ENCODE data around the gene ACOT12. TPM values are rescaled to one million over a fixed set of nuclear protein-coding genes. Genes with fewer than 3 reads are reported as not detected.

ACOT12 gene
- total RNA-seq, 1 experiment from 2014 or later, result not detected

DNA sequence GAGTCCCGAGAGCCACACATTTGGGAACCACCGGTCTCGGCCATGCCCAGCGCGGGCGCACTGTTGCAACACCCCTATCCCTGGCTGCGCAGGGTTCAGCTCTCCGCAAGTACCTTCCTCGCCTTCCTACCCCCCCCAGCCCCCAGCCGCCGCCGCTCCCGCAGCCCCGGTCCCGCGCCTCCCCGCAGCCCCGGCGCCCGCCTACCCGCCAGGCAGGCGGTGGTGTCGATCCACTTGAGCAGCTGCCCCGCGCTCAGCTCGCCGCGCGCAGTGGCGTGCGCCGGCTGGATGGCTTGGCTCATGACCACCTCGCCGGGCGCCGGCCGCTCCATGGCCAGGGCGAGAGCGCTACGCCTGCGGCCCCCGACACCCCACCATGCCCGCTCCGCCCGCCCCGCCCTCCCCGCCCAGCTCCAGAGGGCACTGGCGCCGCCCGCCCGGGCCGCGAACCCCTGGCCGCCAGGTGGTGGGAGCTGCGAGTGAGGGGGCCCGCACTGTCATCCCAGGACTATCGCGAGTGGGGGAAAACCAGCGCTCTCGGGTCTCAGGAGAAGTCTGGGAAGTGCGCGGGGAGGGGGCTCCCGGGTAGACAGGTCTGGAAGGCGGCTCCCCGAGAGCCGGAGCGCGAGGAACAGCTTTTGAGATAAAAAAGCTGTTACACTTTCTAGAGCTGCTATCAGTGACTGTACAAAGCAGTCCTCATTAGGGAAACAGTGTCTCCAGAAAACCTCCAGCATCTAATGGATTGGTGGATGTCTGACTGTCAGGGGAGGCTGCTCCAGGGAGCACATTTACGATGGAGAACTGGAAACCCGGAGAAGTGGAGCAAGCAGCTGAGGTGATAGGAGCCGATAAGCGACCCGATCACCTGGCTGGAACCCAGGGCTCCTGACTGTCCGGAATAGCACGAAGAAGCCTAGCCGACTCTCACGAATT is at the start of gene ACOT12 (continued):
- TF ChIP-seq HMGA2 (CRISPR knock-in tag; IDR thresholded peaks at IDR 0.05) (no peak), CBFB (CRISPR knock-in tag; IDR thresholded peaks at IDR 0.05; ENCODE audit: low read depth) (no peak), ZBTB21 (CRISPR knock-in tag; IDR thresholded peaks at IDR 0.05; ENCODE audit: borderline replicate concordance) (no peak), JUN (CRISPR knock-in tag; IDR thresholded peaks at IDR 0.05) (no peak)
- TF ChIP-seq, protein P1, sequence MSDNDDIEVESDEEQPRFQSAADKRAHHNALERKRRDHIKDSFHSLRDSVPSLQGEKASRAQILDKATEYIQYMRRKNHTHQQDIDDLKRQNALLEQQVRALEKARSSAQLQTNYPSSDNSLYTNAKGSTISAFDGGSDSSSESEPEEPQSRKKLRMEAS (CRISPR knock-in tag; IDR thresholded peaks at IDR 0.05), result no peak

DNA sequence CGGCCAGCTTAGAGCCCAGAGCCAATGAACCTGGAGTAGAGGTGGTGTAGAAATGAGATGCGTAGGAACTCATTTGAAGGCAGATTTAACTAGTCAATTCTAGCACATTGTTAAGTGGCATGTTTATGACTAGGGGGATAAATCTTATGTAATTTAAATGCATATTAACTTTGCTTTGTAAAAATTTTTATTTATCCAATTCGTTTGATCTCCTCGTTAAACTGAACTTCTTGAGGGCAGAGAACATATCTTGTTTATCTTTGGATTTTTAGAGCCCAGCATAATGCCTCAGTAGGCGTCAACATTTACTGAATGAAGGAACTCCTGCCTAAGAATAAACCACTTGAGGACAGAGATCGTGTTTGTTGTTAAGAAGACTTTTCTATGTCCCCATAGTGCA is 41.1 kb upstream of the ACOT12 start:
- no peak overlapping the region for H3K27ac Mint-ChIP-seq
- CTCF ChIA-PET, result interaction anchor here (0.6 kb wide), 1 partner anchor 233 kb away, joined by 3 read pairs; no protein-coding TSS in a partner anchor

DNA sequence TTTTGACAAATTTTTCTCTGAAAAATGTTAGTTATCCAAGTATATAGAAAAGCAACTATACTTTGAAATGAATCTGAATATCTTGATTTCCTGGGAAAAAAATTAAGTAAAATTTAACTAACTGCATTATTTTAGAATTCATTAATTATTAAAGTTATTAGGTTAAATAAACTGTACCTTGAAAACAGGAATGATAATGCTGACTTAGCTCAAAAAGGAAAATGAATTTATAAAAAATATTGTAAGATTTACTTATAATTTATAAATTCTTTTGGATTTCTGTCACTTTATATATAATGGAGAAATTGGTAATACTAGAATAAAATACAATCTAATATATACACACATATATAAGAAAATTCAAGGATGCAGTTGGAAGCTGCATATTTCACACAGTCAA is 36.1 kb upstream of the ACOT12 start:
- TF ChIP-seq, protein P2, sequence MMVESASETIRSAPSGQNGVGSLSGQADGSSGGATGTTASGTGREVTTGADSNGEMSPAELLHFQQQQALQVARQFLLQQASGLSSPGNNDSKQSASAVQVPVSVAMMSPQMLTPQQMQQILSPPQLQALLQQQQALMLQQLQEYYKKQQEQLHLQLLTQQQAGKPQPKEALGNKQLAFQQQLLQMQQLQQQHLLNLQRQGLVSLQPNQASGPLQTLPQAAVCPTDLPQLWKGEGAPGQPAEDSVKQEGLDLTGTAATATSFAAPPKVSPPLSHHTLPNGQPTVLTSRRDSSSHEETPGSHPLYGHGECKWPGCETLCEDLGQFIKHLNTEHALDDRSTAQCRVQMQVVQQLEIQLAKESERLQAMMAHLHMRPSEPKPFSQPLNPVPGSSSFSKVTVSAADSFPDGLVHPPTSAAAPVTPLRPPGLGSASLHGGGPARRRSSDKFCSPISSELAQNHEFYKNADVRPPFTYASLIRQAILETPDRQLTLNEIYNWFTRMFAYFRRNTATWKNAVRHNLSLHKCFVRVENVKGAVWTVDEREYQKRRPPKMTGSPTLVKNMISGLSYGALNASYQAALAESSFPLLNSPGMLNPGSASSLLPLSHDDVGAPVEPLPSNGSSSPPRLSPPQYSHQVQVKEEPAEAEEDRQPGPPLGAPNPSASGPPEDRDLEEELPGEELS (CRISPR knock-in tag; IDR thresholded peaks at IDR 0.05), result no peak
- TF ChIP-seq OVOL2 (CRISPR knock-in tag; IDR thresholded peaks at IDR 0.05; ENCODE audit: borderline replicate concordance), result no peak
- TF ChIP-seq, protein P3, sequence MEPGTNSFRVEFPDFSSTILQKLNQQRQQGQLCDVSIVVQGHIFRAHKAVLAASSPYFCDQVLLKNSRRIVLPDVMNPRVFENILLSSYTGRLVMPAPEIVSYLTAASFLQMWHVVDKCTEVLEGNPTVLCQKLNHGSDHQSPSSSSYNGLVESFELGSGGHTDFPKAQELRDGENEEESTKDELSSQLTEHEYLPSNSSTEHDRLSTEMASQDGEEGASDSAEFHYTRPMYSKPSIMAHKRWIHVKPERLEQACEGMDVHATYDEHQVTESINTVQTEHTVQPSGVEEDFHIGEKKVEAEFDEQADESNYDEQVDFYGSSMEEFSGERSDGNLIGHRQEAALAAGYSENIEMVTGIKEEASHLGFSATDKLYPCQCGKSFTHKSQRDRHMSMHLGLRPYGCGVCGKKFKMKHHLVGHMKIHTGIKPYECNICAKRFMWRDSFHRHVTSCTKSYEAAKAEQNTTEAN (CRISPR knock-in tag; IDR thresholded peaks at IDR 0.05), result no peak
- CTCF ChIA-PET, result interaction anchor here (1.0 kb wide), 1 partner anchor 408 kb away, joined by 3 read pairs; no protein-coding TSS in a partner anchor
- Mint-ChIP-seq H3K27ac (no peak overlapping the region), H3K4me3 (no peak overlapping the region), H3K9me3 (peaks cover 4% of the 10 kb centered on the region), H3K4me1 (peaks cover 11% of the 10 kb centered on the region), H3K27me3 (ENCODE audit: low read depth) (no peaks in the 10 kb centered on the region), H3K36me3 (no peaks in the 10 kb centered on the region)
- POLR2A ChIA-PET, result no interaction called here
- DNase-seq (ENCODE audit: low spot score) (no peak), ATAC-seq (no peak)

More for the DNA sequence above, 41.1 kb upstream of the ACOT12 start:
- H3K9me3 Mint-ChIP-seq, result peaks cover 4% of the 10 kb centered on the region
- no peak for ATAC-seq
- POLR2A ChIA-PET, result interaction anchor here (0.7 kb wide), 2 partner anchors 54 to 58 kb away, joined by 4 to 12 read pairs; no protein-coding TSS in a partner anchor
- DNase-seq (ENCODE audit: low spot score), result no peak
- no peaks in the 10 kb centered on the region for H3K36me3 Mint-ChIP-seq
- H3K4me1 Mint-ChIP-seq, result no peaks in the 10 kb centered on the region
- TF ChIP-seq TEAD4 (CRISPR knock-in tag; IDR thresholded peaks at IDR 0.05) (no peak), NR1H2 (CRISPR knock-in tag; IDR thresholded peaks at IDR 0.05) (no peak), SP1 (CRISPR knock-in tag; conservative IDR thresholded peaks at IDR 0.05) (no peak), CBFB (CRISPR knock-in tag; IDR thresholded peaks at IDR 0.05; ENCODE audit: low read depth) (no peak), SOX15 (CRISPR knock-in tag; IDR thresholded peaks at IDR 0.05) (no peak)
- TF ChIP-seq, protein P4, sequence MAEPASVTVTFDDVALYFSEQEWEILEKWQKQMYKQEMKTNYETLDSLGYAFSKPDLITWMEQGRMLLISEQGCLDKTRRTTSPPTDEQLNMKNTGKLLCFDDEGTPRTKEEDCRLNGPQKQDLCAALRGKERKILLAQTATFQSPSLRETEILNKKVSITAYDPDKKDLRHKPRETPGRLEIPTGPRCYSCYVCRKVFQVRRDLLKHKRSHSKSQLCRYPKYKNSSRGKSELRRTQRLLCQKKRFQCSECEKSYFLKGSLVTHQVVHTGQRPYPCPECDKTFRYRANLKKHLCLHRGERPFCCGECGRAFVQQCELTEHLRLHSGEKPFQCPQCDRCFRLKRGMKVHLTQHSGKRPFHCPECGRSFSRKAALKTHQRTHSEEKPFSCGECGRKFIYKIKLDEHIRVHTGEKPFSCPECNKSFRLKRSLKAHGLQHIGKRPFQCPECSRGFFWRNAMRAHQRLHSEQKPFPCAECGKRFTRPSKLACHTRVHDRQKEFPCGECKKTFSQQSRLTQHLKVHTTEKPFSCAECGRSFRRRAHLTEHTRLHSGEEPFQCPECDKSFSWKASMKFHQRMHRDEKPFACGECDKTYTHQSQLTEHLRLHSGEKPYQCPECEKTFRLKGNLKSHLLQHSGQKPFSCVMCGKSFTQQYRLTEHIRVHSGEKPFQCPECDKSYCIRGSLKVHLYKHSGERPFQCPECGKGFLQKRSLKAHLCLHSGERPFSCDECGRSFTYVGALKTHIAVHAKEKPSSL (CRISPR knock-in tag; conservative IDR thresholded peaks at IDR 0.05), result no peak
- H3K4me3 Mint-ChIP-seq, result no peak overlapping the region
- no peaks in the 10 kb centered on the region for H3K27me3 Mint-ChIP-seq (ENCODE audit: low read depth)

DNA sequence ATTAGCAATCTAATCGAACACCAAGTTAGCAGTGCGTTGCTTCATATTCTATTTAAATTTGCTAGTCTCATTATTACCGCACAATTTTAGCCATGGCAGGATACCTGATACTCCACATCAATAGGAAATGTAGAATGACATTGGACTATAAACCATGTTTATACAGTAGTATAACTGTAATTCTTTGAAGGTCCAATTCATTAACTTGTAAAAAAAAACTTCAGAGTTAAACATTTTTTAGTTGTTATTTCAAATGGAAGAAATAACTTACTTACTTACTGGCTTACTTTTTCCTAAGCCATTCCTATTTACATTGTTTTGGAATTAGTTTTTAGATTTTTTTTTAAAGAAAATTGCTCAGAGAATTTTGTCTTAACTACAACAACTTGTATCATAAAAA is 35.4 kb upstream of the ACOT12 start:
- peaks cover 4% of the 10 kb centered on the region for H3K9me3 Mint-ChIP-seq
- no peaks in the 10 kb centered on the region for H3K27me3 Mint-ChIP-seq (ENCODE audit: low read depth)
- no peak for DNase-seq (ENCODE audit: low spot score)
- H3K36me3 Mint-ChIP-seq, result no peaks in the 10 kb centered on the region
- POLR2A ChIA-PET, result no interaction called here
- CTCF ChIA-PET, result interaction anchor here (1.0 kb wide), 1 partner anchor 409 kb away, joined by 3 read pairs; no protein-coding TSS in a partner anchor
- no peak overlapping the region for H3K4me3 Mint-ChIP-seq
- H3K27ac Mint-ChIP-seq, result no peak overlapping the region
- peaks cover 11% of the 10 kb centered on the region for H3K4me1 Mint-ChIP-seq
- no peak for ATAC-seq
- TF ChIP-seq, protein P5, sequence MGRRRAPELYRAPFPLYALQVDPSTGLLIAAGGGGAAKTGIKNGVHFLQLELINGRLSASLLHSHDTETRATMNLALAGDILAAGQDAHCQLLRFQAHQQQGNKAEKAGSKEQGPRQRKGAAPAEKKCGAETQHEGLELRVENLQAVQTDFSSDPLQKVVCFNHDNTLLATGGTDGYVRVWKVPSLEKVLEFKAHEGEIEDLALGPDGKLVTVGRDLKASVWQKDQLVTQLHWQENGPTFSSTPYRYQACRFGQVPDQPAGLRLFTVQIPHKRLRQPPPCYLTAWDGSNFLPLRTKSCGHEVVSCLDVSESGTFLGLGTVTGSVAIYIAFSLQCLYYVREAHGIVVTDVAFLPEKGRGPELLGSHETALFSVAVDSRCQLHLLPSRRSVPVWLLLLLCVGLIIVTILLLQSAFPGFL (CRISPR knock-in tag; IDR thresholded peaks at IDR 0.05; ENCODE audit: borderline replicate concordance), result no peak
- TF ChIP-seq, protein P6, sequence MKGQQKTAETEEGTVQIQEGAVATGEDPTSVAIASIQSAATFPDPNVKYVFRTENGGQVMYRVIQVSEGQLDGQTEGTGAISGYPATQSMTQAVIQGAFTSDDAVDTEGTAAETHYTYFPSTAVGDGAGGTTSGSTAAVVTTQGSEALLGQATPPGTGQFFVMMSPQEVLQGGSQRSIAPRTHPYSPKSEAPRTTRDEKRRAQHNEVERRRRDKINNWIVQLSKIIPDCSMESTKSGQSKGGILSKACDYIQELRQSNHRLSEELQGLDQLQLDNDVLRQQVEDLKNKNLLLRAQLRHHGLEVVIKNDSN (CRISPR knock-in tag; IDR thresholded peaks at IDR 0.05), result no peak
- no peak for TF ChIP-seq SMAD3 (CRISPR knock-in tag; IDR thresholded peaks at IDR 0.05; ENCODE audit: borderline replicate concordance)
- no peak for TF ChIP-seq PRRX2 (CRISPR knock-in tag; IDR thresholded peaks at IDR 0.05)
- TF ChIP-seq, protein P7, sequence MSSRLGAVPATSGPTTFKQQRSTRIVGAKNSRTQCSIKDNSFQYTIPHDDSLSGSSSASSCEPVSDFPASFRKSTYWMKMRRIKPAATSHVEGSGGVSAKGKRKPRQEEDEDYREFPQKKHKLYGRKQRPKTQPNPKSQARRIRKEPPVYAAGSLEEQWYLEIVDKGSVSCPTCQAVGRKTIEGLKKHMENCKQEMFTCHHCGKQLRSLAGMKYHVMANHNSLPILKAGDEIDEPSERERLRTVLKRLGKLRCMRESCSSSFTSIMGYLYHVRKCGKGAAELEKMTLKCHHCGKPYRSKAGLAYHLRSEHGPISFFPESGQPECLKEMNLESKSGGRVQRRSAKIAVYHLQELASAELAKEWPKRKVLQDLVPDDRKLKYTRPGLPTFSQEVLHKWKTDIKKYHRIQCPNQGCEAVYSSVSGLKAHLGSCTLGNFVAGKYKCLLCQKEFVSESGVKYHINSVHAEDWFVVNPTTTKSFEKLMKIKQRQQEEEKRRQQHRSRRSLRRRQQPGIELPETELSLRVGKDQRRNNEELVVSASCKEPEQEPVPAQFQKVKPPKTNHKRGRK (CRISPR knock-in tag; IDR thresholded peaks at IDR 0.05; ENCODE audit: borderline replicate concordance), result no peak
